Measurements from ENCODE around the gene PIGB.

- TF ChIP-seq, protein P1, sequence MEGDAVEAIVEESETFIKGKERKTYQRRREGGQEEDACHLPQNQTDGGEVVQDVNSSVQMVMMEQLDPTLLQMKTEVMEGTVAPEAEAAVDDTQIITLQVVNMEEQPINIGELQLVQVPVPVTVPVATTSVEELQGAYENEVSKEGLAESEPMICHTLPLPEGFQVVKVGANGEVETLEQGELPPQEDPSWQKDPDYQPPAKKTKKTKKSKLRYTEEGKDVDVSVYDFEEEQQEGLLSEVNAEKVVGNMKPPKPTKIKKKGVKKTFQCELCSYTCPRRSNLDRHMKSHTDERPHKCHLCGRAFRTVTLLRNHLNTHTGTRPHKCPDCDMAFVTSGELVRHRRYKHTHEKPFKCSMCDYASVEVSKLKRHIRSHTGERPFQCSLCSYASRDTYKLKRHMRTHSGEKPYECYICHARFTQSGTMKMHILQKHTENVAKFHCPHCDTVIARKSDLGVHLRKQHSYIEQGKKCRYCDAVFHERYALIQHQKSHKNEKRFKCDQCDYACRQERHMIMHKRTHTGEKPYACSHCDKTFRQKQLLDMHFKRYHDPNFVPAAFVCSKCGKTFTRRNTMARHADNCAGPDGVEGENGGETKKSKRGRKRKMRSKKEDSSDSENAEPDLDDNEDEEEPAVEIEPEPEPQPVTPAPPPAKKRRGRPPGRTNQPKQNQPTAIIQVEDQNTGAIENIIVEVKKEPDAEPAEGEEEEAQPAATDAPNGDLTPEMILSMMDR (IDR thresholded peaks at IDR 0.05): no peak
- TF ChIP-seq TCF7L2 (IDR thresholded peaks at IDR 0.05; ENCODE audit: low read depth, low read length) (no peak), POLR2AphosphoS5 (IDR thresholded peaks at IDR 0.05; ENCODE audit: low read depth, low read length) (no peak)
- TF ChIP-seq, protein P2, sequence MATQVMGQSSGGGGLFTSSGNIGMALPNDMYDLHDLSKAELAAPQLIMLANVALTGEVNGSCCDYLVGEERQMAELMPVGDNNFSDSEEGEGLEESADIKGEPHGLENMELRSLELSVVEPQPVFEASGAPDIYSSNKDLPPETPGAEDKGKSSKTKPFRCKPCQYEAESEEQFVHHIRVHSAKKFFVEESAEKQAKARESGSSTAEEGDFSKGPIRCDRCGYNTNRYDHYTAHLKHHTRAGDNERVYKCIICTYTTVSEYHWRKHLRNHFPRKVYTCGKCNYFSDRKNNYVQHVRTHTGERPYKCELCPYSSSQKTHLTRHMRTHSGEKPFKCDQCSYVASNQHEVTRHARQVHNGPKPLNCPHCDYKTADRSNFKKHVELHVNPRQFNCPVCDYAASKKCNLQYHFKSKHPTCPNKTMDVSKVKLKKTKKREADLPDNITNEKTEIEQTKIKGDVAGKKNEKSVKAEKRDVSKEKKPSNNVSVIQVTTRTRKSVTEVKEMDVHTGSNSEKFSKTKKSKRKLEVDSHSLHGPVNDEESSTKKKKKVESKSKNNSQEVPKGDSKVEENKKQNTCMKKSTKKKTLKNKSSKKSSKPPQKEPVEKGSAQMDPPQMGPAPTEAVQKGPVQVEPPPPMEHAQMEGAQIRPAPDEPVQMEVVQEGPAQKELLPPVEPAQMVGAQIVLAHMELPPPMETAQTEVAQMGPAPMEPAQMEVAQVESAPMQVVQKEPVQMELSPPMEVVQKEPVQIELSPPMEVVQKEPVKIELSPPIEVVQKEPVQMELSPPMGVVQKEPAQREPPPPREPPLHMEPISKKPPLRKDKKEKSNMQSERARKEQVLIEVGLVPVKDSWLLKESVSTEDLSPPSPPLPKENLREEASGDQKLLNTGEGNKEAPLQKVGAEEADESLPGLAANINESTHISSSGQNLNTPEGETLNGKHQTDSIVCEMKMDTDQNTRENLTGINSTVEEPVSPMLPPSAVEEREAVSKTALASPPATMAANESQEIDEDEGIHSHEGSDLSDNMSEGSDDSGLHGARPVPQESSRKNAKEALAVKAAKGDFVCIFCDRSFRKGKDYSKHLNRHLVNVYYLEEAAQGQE (IDR thresholded peaks at IDR 0.05; ENCODE audit: insufficient read depth in 1 of 2, low read depth in 2 of 2, low read length in 1 of 2): no peak
Measured at GRCh38 chr15:55362641-55363040, 43.6 kb downstream of the PIGB start.
